Measurements from ENCODE around the gene MKRN1.
"Not testable (repeated sequence)": the region's sequence is repeated elsewhere in the genome, so short reads cannot be mapped to it uniquely, and the experiment has no call there.

Gene MKRN1

GRCh38 chr7:140433396-140433795 is 45.9 kb downstream of the MKRN1 start:
- no peak for DNase-seq

DNA sequence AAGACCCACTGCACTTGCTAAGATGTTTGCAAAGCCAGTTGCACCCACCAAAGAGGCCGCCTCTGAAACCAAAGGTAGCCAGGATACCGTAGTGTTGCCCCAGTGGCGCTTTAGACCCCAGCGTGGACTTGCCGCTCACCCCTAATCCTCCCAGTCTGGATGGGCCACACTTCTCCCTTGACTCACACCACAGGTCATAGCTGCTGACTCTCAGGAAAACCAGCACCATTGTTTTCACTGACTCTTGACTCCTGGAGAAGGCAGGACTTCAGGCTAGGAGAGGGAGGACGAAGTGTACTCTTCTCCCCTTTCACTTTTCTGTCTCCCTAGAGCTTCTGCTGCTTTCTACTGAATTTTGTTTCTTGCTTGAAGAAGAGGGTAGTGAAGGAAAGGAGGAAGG is 53.2 kb downstream of the MKRN1 start:
- DNase-seq = no peak

DNA sequence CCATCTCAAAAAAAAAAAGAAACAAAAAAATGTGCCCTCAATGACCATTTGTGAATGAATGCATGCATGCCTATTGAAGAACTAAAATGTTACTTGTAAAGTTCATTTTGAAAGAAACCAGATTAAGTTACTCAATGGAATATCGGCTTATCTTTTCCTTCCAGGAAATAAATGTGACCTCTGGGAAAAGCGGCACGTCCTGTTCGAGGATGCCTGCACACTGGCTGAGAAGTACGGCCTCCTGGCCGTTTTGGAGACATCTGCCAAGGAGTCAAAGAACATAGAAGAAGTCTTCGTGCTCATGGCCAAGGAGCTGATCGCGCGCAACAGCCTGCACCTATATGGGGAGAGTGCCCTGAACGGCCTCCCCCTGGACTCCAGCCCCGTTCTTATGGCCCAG is 53.6 kb downstream of the MKRN1 start:
- no peak for DNase-seq

DNA sequence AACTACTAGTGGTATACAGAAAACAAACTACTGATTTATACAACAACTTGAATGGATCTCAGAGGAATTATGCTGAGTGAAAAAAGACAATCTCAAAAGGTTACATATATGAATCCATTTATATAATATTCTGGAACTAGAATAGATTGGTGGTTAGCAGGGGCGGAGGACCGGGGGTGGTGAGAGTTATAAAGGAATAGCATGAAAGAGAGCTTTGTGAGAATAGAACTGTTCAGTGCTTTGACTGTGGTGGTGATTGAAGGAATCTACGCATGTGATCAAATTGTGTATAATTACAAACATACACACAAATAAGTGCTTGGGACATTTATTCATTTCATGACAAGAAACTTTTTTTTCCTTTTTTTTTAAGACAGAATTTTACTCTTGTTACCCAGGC is 55.8 kb downstream of the MKRN1 start:
- DNase-seq = no peak

GRCh38 chr7:140421521-140421920 is 57.8 kb downstream of the MKRN1 start:
- DNase-seq = no peak

DNA sequence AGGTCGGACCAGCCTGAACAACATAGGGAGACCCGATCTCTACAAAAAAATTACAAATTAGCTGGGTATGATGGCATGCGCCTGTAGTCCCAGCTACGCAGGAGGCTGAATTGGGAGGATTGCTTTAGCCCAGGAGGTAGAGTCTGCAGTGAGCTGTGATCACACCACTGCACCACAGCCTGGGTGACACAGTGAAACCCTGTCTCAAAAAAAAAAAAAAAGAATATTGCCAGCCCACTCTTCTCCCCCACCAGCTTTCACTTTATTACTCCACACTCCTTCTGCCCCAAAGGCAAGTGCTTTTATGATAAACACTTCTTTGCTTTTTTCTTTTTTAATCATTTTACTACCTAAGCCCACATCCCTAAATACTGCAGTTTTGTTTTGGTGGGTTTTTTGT is 60.7 kb downstream of the MKRN1 start:
- DNase-seq = no peak

- not testable (repeated sequence) for DNase-seq
Observed at GRCh38 chr7:140418156-140418472, 61.2 kb downstream of the MKRN1 start.

DNA sequence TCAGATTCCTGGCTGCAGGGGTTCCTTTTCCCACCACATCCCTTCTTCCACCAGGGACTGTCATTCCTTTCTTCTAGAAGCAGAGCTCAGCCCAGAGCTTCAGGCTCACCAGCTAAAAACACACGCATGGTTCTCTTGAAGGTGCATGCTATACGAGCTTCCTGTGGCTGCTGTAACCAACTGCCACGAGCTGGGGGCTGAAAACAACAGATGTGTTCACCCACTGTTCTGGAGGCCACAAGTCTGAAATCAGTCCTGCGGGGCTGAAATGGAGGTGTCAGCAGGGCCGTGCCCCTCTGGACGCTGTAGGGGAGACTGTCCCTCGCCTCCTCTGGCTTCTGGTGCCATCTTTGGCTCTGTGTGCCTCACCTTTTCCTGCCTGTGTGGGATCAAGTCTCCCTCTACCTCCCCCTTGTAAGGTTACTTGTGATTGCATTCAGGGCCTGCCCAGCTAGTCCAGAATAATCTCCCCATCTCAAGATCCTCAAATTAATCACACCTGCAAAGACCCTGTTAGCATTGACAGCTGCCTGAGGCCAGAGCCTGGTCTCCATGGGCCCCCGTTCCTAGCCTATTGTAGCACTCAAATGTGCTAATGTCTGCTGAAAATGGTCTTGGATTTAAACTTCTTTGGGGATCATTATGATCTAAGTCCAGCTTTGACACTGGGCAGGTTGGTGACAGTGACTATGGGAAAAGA is 61.7 kb downstream of the MKRN1 start:
- DNase-seq = no peak

GRCh38 chr7:140416560-140416959 is 62.7 kb downstream of the MKRN1 start:
- no peak for DNase-seq

- not testable (repeated sequence) for DNase-seq
Observed at GRCh38 chr7:140415816-140416215, 63.5 kb downstream of the MKRN1 start.

GRCh38 chr7:140415361-140415760 is 63.9 kb downstream of the MKRN1 start:
- DNase-seq = no peak

DNA sequence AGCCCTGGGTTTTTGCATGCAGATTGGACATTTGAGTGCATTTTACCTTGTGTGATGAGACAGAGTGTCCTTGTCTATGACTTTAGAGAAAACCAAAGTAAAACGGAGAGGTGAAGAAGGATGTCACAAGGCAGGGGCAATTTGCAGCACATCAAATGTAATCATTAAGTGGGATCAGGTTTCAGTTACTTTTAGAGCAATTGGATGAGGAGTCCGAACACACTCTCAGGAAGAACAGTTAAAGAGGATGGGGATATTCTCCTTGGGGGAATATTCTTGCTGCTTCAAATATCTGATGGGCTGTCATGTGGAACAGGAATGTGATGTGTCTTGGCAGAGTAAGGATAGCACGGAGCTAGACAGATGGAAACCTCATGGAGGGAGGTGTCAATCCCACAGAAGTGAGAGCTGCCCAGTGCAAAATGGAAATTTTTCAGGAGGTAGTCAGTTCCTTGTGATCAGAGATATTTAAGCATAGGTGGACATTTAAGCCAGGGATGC is 74.7 kb downstream of the MKRN1 start:
- peak; percentile 23 for DNase-seq

GRCh38 chr7:140403878-140404564 is 75.3 kb downstream of the MKRN1 start, which contains the start of gene RAB19:
Gene RAB19 (plus strand): TSS chr7:140404058. CDS start chr7:140407647, 3,589 bp downstream.
- DNase-seq = no peak

All from fibroblast of skin of scalp (primary cell).